Activated T-helper 17 cell treated with anti-CD3 and anti-CD28 coated beads, Interleukin-2, amount 50 U/mL, for 72 hours (primary cell): ENCODE results near the gene EDAR. TPM values are rescaled to one million over a fixed set of nuclear protein-coding genes. Genes with fewer than 3 reads are reported as not detected.

Experiments
- ATAC-seq: fragments of 150-1000 bp; cut with Tn5 transposase; replicated peaks from 2 replicates; pipeline ENCODE4 v1.10.0; 2021; ENCODE audit warnings: mild to moderate bottlenecking, moderate library complexity
- H3K27ac Mint-ChIP-seq: one replicate; pipeline ENCODE4 v1.8.0; 2022; ENCODE audit warnings: mixed read lengths
- H3K27me3 Mint-ChIP-seq: one replicate; pipeline ENCODE4 v1.8.0; 2022; ENCODE audit warnings: mixed read lengths
- H3K36me3 Mint-ChIP-seq: one replicate; pipeline ENCODE4 v1.8.0; 2022; ENCODE audit warnings: low read depth, mild to moderate bottlenecking, mixed read lengths
- H3K4me1 Mint-ChIP-seq: one replicate; pipeline ENCODE4 v1.8.0; 2022; ENCODE audit warnings: mixed read lengths
- H3K4me3 Mint-ChIP-seq: one replicate; pipeline ENCODE4 v1.8.0; 2022; ENCODE audit warnings: mild to moderate bottlenecking, mixed read lengths
- H3K9me3 Mint-ChIP-seq: one replicate; pipeline ENCODE4 v1.8.0; 2022; ENCODE audit warnings: mixed read lengths
- total RNA-seq, 2 donors: library from RNA; stranded (reverse); gene quantifications; one replicate each; pipeline ENCODE4 v1.2.3, GENCODE V29; 2022

Gene EDAR
- not detected for total RNA-seq

GRCh38 chr2:108988796-108989713 is at the start of gene EDAR:
TSS of gene EDAR (minus strand) at chr2:108989220. CDS start at chr2:108931014, 58,206 bp downstream.
- H3K4me1 Mint-ChIP-seq = peaks cover 15% of the 10 kb centered on the region
- H3K4me3 Mint-ChIP-seq = peak within 1 kb of the TSS; percentile 70
- peak; percentile 87 for ATAC-seq

GRCh38 chr2:109033171-109033570 is 44.2 kb upstream of the EDAR start:
- Mint-ChIP-seq H3K36me3 (no peaks in the 10 kb centered on the region), H3K4me1 (peaks cover 12% of the 10 kb centered on the region), H3K4me3 (peak overlapping the region; percentile 84), H3K9me3 (no peaks in the 10 kb centered on the region), H3K27ac (no peak overlapping the region), H3K27me3 (no peaks in the 10 kb centered on the region)
- ATAC-seq = no peak

More at GRCh38 chr2:108988796-108989713, at the start of gene EDAR:
- Mint-ChIP-seq H3K9me3 (no peaks in the 10 kb centered on the region), H3K36me3 (no peaks in the 10 kb centered on the region), H3K27me3 (peaks cover 8% of the 10 kb centered on the region), H3K27ac (no peak within 1 kb of the TSS)

GRCh38 chr2:109032229-109032820 is 43.3 kb upstream of the EDAR start:
- peak overlapping the region; percentile 46 for H3K27ac Mint-ChIP-seq
- peaks cover 12% of the 10 kb centered on the region for H3K4me1 Mint-ChIP-seq
- no peaks in the 10 kb centered on the region for H3K27me3 Mint-ChIP-seq
- H3K4me3 Mint-ChIP-seq = peak overlapping the region; percentile 84
- H3K9me3 Mint-ChIP-seq = no peaks in the 10 kb centered on the region
- H3K36me3 Mint-ChIP-seq = no peaks in the 10 kb centered on the region
- ATAC-seq = peak; percentile 33

- H3K27ac Mint-ChIP-seq = peak overlapping the region; percentile 46
- ATAC-seq = peak; percentile 78
- peak overlapping the region; percentile 84 for H3K4me3 Mint-ChIP-seq
- H3K27me3 Mint-ChIP-seq = no peaks in the 10 kb centered on the region
- H3K4me1 Mint-ChIP-seq = peaks cover 12% of the 10 kb centered on the region
- no peaks in the 10 kb centered on the region for H3K9me3 Mint-ChIP-seq
- H3K36me3 Mint-ChIP-seq = no peaks in the 10 kb centered on the region
These were observed 42.6 kb upstream of the EDAR start for GRCh38 chr2:109031476-109032228.

- H3K27me3 Mint-ChIP-seq = no peaks in the 10 kb centered on the region
- H3K9me3 Mint-ChIP-seq = no peaks in the 10 kb centered on the region
- H3K27ac Mint-ChIP-seq = no peak overlapping the region
- H3K4me1 Mint-ChIP-seq = peaks cover 12% of the 10 kb centered on the region
- no peaks in the 10 kb centered on the region for H3K36me3 Mint-ChIP-seq
- H3K4me3 Mint-ChIP-seq = peak overlapping the region; percentile 84
- peak; percentile 23 for ATAC-seq
These were observed 42.0 kb upstream of the EDAR start for GRCh38 chr2:109030870-109031475.

- no peaks in the 10 kb centered on the region for H3K36me3 Mint-ChIP-seq
- no peaks in the 10 kb centered on the region for H3K27me3 Mint-ChIP-seq
- no peak for ATAC-seq
- no peak overlapping the region for H3K27ac Mint-ChIP-seq
- H3K4me1 Mint-ChIP-seq = peaks cover 12% of the 10 kb centered on the region
- no peak overlapping the region for H3K4me3 Mint-ChIP-seq
- no peaks in the 10 kb centered on the region for H3K9me3 Mint-ChIP-seq
These were observed 40.6 kb upstream of the EDAR start for GRCh38 chr2:109029490-109030201.

GRCh38 chr2:109028738-109029489 is 39.9 kb upstream of the EDAR start:
- Mint-ChIP-seq H3K36me3 (no peaks in the 10 kb centered on the region), H3K27me3 (no peaks in the 10 kb centered on the region), H3K27ac (no peak overlapping the region), H3K4me1 (peaks cover 12% of the 10 kb centered on the region), H3K4me3 (no peak overlapping the region), H3K9me3 (no peaks in the 10 kb centered on the region)
- no peak for ATAC-seq

- Mint-ChIP-seq H3K27ac (no peak overlapping the region), H3K27me3 (no peaks in the 10 kb centered on the region)
- ATAC-seq = no peak
These were observed 39.3 kb upstream of the EDAR start for GRCh38 chr2:109028277-109028676.

GRCh38 chr2:109027702-109028101 is 38.7 kb upstream of the EDAR start:
- H3K36me3 Mint-ChIP-seq = no peaks in the 10 kb centered on the region
- H3K27ac Mint-ChIP-seq = no peak overlapping the region
- H3K4me3 Mint-ChIP-seq = no peak overlapping the region
- H3K9me3 Mint-ChIP-seq = no peaks in the 10 kb centered on the region
- no peak for ATAC-seq
- peaks cover 6% of the 10 kb centered on the region for H3K4me1 Mint-ChIP-seq
- H3K27me3 Mint-ChIP-seq = no peaks in the 10 kb centered on the region

More at GRCh38 chr2:109028277-109028676, 39.3 kb upstream of the EDAR start:
- H3K9me3 Mint-ChIP-seq = no peaks in the 10 kb centered on the region
- no peaks in the 10 kb centered on the region for H3K36me3 Mint-ChIP-seq
- H3K4me3 Mint-ChIP-seq = no peak overlapping the region
- peaks cover 9% of the 10 kb centered on the region for H3K4me1 Mint-ChIP-seq

GRCh38 chr2:109024477-109024876 is 35.5 kb upstream of the EDAR start:
- peaks cover 5% of the 10 kb centered on the region for H3K4me1 Mint-ChIP-seq
- H3K27ac Mint-ChIP-seq = no peak overlapping the region
- H3K27me3 Mint-ChIP-seq = no peaks in the 10 kb centered on the region
- H3K36me3 Mint-ChIP-seq = no peaks in the 10 kb centered on the region
- no peaks in the 10 kb centered on the region for H3K9me3 Mint-ChIP-seq
- H3K4me3 Mint-ChIP-seq = no peak overlapping the region
- no peak for ATAC-seq

- Mint-ChIP-seq H3K36me3 (no peaks in the 10 kb centered on the region), H3K27me3 (no peaks in the 10 kb centered on the region), H3K9me3 (no peaks in the 10 kb centered on the region), H3K4me3 (no peak overlapping the region), H3K27ac (no peak overlapping the region), H3K4me1 (peaks cover 5% of the 10 kb centered on the region)
- no peak for ATAC-seq
These were observed 32.9 kb upstream of the EDAR start for GRCh38 chr2:109021895-109022300.

- no peaks in the 10 kb centered on the region for H3K36me3 Mint-ChIP-seq
- H3K27me3 Mint-ChIP-seq = no peaks in the 10 kb centered on the region
- no peak overlapping the region for H3K27ac Mint-ChIP-seq
- H3K9me3 Mint-ChIP-seq = no peaks in the 10 kb centered on the region
- H3K4me1 Mint-ChIP-seq = peaks cover 5% of the 10 kb centered on the region
- ATAC-seq = no peak
- H3K4me3 Mint-ChIP-seq = no peak overlapping the region
These were observed 31.2 kb upstream of the EDAR start for GRCh38 chr2:109020217-109020637.

GRCh38 chr2:109018452-109018851 is 29.4 kb upstream of the EDAR start:
- Mint-ChIP-seq H3K9me3 (no peaks in the 10 kb centered on the region), H3K27me3 (no peaks in the 10 kb centered on the region), H3K36me3 (no peaks in the 10 kb centered on the region), H3K4me3 (no peak overlapping the region), H3K27ac (no peak overlapping the region), H3K4me1 (peaks cover 5% of the 10 kb centered on the region)
- ATAC-seq = no peak
